ENCODE measurements around the gene ENTREP1.

- no peak for TF ChIP-seq POLR2AphosphoS5 (IDR thresholded peaks at IDR 0.05)
- TF ChIP-seq CTCF (IDR thresholded peaks at IDR 0.05), result no peak
These were observed 55.3 kb downstream of the ENTREP1 start for GRCh38 chr9:69380301-69380700.
